ENCODE measurements around the gene PASK. TPM values are rescaled to one million over a fixed set of nuclear protein-coding genes. Genes with fewer than 3 reads are reported as not detected.

The PASK gene
- total and polyA plus RNA-seq, 2 donors (not counting 1 experiment from before 2014, with no cell fraction given): 1.0 to 1.5 TPM

DNA sequence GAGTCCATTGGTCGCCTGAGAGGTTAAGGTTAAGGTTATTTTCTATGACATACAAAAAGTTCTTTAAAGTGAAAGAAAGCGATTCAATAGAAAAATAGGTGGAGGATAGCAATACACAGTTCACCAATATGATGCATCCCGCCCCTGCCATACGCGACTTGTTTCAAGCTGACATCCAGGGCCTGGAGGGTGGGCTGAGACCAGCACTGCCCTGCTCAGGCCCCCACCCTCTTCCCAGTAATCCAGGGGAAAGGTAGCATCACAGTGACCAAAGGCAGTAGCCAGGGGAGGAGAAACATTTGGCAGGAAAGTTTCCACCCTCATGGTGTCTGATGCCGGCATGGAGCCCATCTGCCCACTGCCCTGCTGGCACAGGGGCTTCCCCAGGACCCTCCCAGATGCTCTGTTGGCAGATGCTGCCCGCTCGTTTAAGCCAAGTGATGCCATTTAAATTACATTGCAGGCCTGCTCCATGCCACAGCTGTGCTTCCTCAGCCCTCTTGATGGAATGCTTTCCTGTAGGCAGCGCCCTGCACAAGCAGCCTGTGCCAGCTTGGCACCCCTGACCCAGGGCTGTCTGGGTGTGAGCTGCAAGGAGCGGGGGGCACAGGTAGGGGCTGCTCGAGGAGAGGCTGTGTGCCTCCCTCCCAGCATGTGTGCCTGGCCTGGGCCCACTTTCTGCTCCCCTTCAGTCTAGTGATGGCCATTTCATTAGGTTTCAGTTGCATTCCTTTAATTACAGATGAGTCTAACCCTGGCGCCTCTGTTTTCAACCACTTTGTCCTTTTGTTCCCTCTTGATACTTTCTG is 28.5 kb upstream of the PASK start:
- no peaks in the 10 kb centered on the region for H3K9me3 ChIP-seq (ENCODE audit: control insufficient read depth, insufficient read depth, low read depth, low read length)
- TF ChIP-seq, protein P1, sequence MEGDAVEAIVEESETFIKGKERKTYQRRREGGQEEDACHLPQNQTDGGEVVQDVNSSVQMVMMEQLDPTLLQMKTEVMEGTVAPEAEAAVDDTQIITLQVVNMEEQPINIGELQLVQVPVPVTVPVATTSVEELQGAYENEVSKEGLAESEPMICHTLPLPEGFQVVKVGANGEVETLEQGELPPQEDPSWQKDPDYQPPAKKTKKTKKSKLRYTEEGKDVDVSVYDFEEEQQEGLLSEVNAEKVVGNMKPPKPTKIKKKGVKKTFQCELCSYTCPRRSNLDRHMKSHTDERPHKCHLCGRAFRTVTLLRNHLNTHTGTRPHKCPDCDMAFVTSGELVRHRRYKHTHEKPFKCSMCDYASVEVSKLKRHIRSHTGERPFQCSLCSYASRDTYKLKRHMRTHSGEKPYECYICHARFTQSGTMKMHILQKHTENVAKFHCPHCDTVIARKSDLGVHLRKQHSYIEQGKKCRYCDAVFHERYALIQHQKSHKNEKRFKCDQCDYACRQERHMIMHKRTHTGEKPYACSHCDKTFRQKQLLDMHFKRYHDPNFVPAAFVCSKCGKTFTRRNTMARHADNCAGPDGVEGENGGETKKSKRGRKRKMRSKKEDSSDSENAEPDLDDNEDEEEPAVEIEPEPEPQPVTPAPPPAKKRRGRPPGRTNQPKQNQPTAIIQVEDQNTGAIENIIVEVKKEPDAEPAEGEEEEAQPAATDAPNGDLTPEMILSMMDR (conservative IDR thresholded peaks at IDR 0.05 in 1 of 2, IDR thresholded peaks at IDR 0.05 in 1 of 2; ENCODE audit: low read depth in 1 of 2, low read length in 2 of 2): no peak
- TF ChIP-seq EZH2 (IDR thresholded peaks at IDR 0.05; ENCODE audit: low read length, missing control alignments): no peak
- H3K4me3 ChIP-seq (replicated peaks in 1 of 4; ENCODE audit: control extremely low read depth in 1 of 4, insufficient read depth in 1 of 4, low read depth in 3 of 4, low read length in 4 of 4): no peak overlapping the region
- no peaks in the 10 kb centered on the region for H3K4me1 ChIP-seq (ENCODE audit: control insufficient read depth, extremely low read depth, insufficient read depth, low read length)
- no peak overlapping the region for H3K27ac ChIP-seq (ENCODE audit: insufficient read depth, low read length)
- H3K79me2 ChIP-seq (ENCODE audit: control insufficient read depth, insufficient read depth, low read length): no peaks in the 10 kb centered on the region
- H2AFZ ChIP-seq (ENCODE audit: low read length): no peak overlapping the region
- DNase-seq (ENCODE audit: low read depth in 2 of 2): no peak
- no peak overlapping the region for H3K9ac ChIP-seq (ENCODE audit: insufficient read depth, low read length)
- H3K4me2 ChIP-seq (ENCODE audit: extremely low read depth, insufficient read depth, low read length): no peak overlapping the region
- peaks cover 3% of the 10 kb centered on the region for H3K36me3 ChIP-seq (ENCODE audit: control insufficient read depth, insufficient read depth, low read length)
- no peaks in the 10 kb centered on the region for H4K20me1 ChIP-seq (ENCODE audit: control insufficient read depth, extremely low read depth, insufficient read depth, low read length)
- H3K27me3 ChIP-seq (ENCODE audit: control insufficient read depth, insufficient read depth, low read length): no peaks in the 10 kb centered on the region

DNA sequence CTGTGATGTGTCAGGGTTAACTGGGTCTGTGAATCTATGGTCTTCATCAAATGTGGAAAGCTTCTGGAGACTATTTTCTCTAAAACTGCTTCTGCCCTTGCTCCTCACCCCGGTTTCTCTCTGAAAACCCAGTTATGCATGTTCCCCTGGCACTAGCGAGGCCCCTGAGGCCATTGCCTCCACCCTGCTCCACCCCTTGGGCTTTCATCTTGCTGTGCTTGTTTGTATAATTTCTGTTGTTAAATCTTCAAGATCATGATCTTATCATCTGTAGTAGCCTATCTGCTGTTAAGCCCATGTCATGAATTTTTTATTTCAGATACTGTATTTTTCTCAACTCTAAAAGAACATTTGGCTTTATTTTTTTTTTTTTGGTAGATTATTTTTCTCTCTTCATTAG is 24.3 kb upstream of the PASK start:
- H3K79me2 ChIP-seq (ENCODE audit: control insufficient read depth, insufficient read depth, low read length): no peaks in the 10 kb centered on the region
- H3K4me2 ChIP-seq (ENCODE audit: extremely low read depth, insufficient read depth, low read length): no peak overlapping the region
- DNase-seq (ENCODE audit: low read depth in 2 of 2): no peak
- H2AFZ ChIP-seq (ENCODE audit: low read length): no peak overlapping the region
- H3K9me3 ChIP-seq (ENCODE audit: control insufficient read depth, insufficient read depth, low read depth, low read length): no peaks in the 10 kb centered on the region
- no peak for TF ChIP-seq EZH2 (IDR thresholded peaks at IDR 0.05; ENCODE audit: low read length, missing control alignments)
- H4K20me1 ChIP-seq (ENCODE audit: control insufficient read depth, extremely low read depth, insufficient read depth, low read length): no peaks in the 10 kb centered on the region
- H3K36me3 ChIP-seq (ENCODE audit: control insufficient read depth, insufficient read depth, low read length): peaks cover 13% of the 10 kb centered on the region
- H3K27me3 ChIP-seq (ENCODE audit: control insufficient read depth, insufficient read depth, low read length): no peaks in the 10 kb centered on the region
- no peaks in the 10 kb centered on the region for H3K4me1 ChIP-seq (ENCODE audit: control insufficient read depth, extremely low read depth, insufficient read depth, low read length)
- H3K4me3 ChIP-seq (replicated peaks in 1 of 4; ENCODE audit: control extremely low read depth in 1 of 4, insufficient read depth in 1 of 4, low read depth in 3 of 4, low read length in 4 of 4): no peak overlapping the region
- no peak overlapping the region for H3K9ac ChIP-seq (ENCODE audit: insufficient read depth, low read length)
- H3K27ac ChIP-seq (ENCODE audit: insufficient read depth, low read length): no peak overlapping the region

DNA sequence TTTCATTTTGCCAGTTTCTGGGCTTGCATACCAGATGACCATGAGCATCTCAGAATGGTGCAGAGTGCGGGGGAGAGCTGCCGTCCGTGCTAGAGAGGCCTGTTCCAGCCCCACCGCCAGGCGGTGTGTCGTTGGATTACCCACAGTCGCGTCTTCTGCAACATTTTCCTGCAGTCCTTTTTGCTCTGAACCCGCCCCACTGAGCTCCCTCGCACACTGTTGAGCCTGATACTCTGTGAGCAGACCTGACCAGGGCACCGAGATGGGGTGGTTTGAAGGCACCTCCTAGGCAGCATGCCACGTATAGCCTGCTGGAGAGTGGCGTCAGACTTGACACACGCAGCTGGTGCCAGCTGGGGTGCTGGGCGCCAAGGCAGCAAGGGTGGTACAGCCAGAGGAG is 19.1 kb upstream of the PASK start:
- H3K4me3 ChIP-seq (replicated peaks in 1 of 4; ENCODE audit: control extremely low read depth in 1 of 4, insufficient read depth in 1 of 4, low read depth in 3 of 4, low read length in 4 of 4): no peak overlapping the region
- H3K9me3 ChIP-seq (ENCODE audit: control insufficient read depth, insufficient read depth, low read depth, low read length): no peaks in the 10 kb centered on the region
- H3K36me3 ChIP-seq (ENCODE audit: control insufficient read depth, insufficient read depth, low read length): peaks cover 26% of the 10 kb centered on the region
- TF ChIP-seq, protein P1 (conservative IDR thresholded peaks at IDR 0.05 in 1 of 2, IDR thresholded peaks at IDR 0.05 in 1 of 2; ENCODE audit: low read depth in 1 of 2, low read length in 2 of 2): no peak
- no peak for TF ChIP-seq EZH2 (IDR thresholded peaks at IDR 0.05; ENCODE audit: low read length, missing control alignments)
- H3K27ac ChIP-seq (ENCODE audit: insufficient read depth, low read length): no peak overlapping the region
- no peaks in the 10 kb centered on the region for H3K79me2 ChIP-seq (ENCODE audit: control insufficient read depth, insufficient read depth, low read length)
- no peaks in the 10 kb centered on the region for H3K4me1 ChIP-seq (ENCODE audit: control insufficient read depth, extremely low read depth, insufficient read depth, low read length)
- H2AFZ ChIP-seq (ENCODE audit: low read length): no peak overlapping the region
- H3K4me2 ChIP-seq (ENCODE audit: extremely low read depth, insufficient read depth, low read length): no peak overlapping the region
- DNase-seq (ENCODE audit: low read depth in 2 of 2): no peak
- H3K9ac ChIP-seq (ENCODE audit: insufficient read depth, low read length): no peak overlapping the region
- H3K27me3 ChIP-seq (ENCODE audit: control insufficient read depth, insufficient read depth, low read length): no peaks in the 10 kb centered on the region
- no peaks in the 10 kb centered on the region for H4K20me1 ChIP-seq (ENCODE audit: control insufficient read depth, extremely low read depth, insufficient read depth, low read length)
